Cardiac muscle cell (in vitro differentiated cells and primary cell): ENCODE data around the gene GRHL3. TPM values are rescaled to one million over a fixed set of nuclear protein-coding genes. Genes with fewer than 3 reads are reported as not detected.

Experiments used
- DNase-seq, 2 donors: peaks; one replicate each; pipeline versions ENCODE4 v3.0.0 to v3.0.0-alpha.2; 2010 to 2017; ENCODE audit warnings: low read depth in 1 of 2, low spot score in 1 of 2
- H3K27ac ChIP-seq: fragments of 200-600 bp; sonication (generic); 2 replicates; pipeline ENCODE4 v1.5.1; 2016
- H3K27me3 ChIP-seq: fragments of 200-600 bp; sonication (generic); 2 replicates; pipeline ENCODE4 v1.6.0; 2016; ENCODE audit warnings: control low read depth
- H3K36me3 ChIP-seq: fragments of 200-600 bp; sonication (generic); 2 replicates; pipeline ENCODE4 v1.5.1; 2016; ENCODE audit warnings: control low read depth
- H3K4me1 ChIP-seq: fragments of 200-600 bp; sonication (generic); 2 replicates; pipeline ENCODE4 v1.8.1; 2017; ENCODE audit warnings: low read depth, mild to moderate bottlenecking, mixed run types
- H3K4me3 ChIP-seq: fragments of 200-600 bp; sonication (generic); 2 replicates; pipeline ENCODE4 v1.5.1; 2016; ENCODE audit warnings: mild to moderate bottlenecking
- H3K9me3 ChIP-seq: fragments of 200-600 bp; sonication (generic); 2 replicates; pipeline ENCODE4 v1.5.1; 2017; ENCODE audit warnings: low read depth, mild to moderate bottlenecking, control low read depth
- polyA plus RNA-seq: library from polyadenylated mRNA; unstranded; fragments of >200 nt; fragmentation: Nextera tagmentation; extraction: Ambion mirVana; gene quantifications from 2 replicates; pipeline ENCODE4 v1.2.1, GENCODE V29; 2016
- total RNA-seq: library from RNA; depleted of rRNA; stranded (reverse); fragments of >200 nt; gene quantifications from 2 replicates; pipeline ENCODE4 v1.2.3, GENCODE V29; 2016
- TF ChIP-seq, protein P1 (sequence below): IDR thresholded peaks from 2 replicates; pipeline ENCODE4 v1.5.1; 2012; ENCODE audit warnings: low read depth, mild to moderate bottlenecking, low read length

The GRHL3 gene
- total and polyA plus RNA-seq, 2 experiments from 2014 or later: 0.54 TPM; not detected in 1

DNA sequence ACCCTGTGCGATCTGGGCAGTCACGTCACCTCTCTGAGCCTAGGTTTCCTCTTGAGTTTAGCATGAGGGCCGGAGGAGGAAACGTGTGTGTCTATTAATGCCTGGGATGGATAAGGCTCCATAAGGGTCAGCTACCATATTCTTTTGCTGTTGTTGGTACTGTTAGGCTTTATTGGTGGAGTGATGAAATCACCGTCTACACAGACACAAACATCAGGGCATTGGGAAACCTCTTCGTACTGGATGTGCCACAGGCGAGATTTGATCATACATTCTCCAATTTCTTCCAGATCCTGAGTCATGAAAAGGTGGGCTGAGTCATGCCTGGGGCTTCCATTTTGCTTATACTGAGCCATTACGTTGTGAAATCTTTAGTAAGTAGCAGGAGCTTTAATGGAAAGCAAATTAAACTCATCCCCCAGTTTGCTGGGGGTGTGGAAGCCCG lies 24.9 kb upstream of the GRHL3 start:
- TF ChIP-seq, protein P1, sequence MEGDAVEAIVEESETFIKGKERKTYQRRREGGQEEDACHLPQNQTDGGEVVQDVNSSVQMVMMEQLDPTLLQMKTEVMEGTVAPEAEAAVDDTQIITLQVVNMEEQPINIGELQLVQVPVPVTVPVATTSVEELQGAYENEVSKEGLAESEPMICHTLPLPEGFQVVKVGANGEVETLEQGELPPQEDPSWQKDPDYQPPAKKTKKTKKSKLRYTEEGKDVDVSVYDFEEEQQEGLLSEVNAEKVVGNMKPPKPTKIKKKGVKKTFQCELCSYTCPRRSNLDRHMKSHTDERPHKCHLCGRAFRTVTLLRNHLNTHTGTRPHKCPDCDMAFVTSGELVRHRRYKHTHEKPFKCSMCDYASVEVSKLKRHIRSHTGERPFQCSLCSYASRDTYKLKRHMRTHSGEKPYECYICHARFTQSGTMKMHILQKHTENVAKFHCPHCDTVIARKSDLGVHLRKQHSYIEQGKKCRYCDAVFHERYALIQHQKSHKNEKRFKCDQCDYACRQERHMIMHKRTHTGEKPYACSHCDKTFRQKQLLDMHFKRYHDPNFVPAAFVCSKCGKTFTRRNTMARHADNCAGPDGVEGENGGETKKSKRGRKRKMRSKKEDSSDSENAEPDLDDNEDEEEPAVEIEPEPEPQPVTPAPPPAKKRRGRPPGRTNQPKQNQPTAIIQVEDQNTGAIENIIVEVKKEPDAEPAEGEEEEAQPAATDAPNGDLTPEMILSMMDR: no peak
- Histone ChIP-seq H3K27ac (no peak overlapping the region), H3K4me1 (no peaks in the 10 kb centered on the region), H3K27me3 (no peaks in the 10 kb centered on the region), H3K4me3 (no peak overlapping the region), H3K36me3 (no peaks in the 10 kb centered on the region), H3K9me3 (no peaks in the 10 kb centered on the region)
- peak in 1 of 2 donors; percentile 97 for DNase-seq

DNA sequence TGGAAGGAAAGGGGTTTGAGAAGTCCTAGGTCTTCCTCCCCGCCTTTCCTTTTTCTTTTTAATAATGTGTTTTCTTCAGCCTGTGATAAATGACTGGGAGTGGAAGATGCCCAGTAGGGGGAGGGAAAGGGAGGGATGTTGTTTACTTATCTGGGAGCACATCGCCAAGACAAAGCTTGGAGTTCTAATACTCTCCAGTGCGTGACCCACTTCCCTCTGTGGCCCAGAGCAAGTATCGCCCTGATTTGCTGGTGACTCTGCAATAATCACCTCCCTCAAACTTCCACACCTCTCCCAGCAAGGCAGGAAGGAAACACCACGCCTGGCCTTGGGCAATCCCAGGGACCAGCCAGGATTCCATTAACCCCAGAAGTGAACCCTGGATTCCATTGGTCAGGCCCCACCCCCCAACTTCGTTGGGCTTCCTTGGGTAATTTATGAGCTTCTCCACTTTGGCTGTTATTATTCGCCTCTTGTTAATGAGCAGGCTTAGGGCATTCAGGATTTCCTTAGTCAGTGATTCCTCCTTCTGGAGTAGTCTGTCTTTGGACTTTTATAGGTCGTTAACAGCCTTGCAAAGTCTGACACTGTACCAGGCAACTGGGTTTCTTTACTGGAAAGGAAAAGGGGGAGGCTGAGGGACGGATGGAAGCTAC lies 24.3 kb upstream of the GRHL3 start:
- no peaks in the 10 kb centered on the region for H3K27me3 ChIP-seq
- TF ChIP-seq, protein P1: peak; percentile 20
- no peaks in the 10 kb centered on the region for H3K9me3 ChIP-seq
- no peaks in the 10 kb centered on the region for H3K4me1 ChIP-seq
- H3K4me3 ChIP-seq: no peak overlapping the region
- DNase-seq: peak in 1 of 2 donors; percentile 89
- no peaks in the 10 kb centered on the region for H3K36me3 ChIP-seq
- no peak overlapping the region for H3K27ac ChIP-seq

DNA sequence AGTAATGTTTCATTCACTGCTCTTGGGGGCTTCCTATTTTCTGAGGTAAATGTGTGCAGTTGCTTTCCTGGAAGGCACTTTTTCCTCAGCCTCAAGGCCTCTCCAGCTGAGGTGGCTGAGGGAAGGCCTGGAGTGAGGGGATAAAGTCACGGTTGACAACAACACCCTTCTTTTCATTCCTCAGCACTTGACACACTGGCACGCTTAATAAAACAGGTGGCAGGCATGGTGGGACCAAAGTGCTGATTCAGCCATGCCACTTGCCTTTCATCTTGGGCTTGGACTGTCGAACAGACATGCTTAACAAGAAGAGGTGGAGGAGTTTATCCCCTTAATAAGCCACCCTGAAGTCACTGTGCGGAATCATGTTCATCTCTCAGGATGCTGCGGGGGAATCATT lies 23.6 kb upstream of the GRHL3 start:
- H3K9me3 ChIP-seq: no peaks in the 10 kb centered on the region
- no peak overlapping the region for H3K27ac ChIP-seq
- TF ChIP-seq, protein P1: no peak
- no peak for DNase-seq
- H3K27me3 ChIP-seq: no peaks in the 10 kb centered on the region
- H3K36me3 ChIP-seq: no peaks in the 10 kb centered on the region
- H3K4me1 ChIP-seq: no peaks in the 10 kb centered on the region
- H3K4me3 ChIP-seq: no peak overlapping the region

DNA sequence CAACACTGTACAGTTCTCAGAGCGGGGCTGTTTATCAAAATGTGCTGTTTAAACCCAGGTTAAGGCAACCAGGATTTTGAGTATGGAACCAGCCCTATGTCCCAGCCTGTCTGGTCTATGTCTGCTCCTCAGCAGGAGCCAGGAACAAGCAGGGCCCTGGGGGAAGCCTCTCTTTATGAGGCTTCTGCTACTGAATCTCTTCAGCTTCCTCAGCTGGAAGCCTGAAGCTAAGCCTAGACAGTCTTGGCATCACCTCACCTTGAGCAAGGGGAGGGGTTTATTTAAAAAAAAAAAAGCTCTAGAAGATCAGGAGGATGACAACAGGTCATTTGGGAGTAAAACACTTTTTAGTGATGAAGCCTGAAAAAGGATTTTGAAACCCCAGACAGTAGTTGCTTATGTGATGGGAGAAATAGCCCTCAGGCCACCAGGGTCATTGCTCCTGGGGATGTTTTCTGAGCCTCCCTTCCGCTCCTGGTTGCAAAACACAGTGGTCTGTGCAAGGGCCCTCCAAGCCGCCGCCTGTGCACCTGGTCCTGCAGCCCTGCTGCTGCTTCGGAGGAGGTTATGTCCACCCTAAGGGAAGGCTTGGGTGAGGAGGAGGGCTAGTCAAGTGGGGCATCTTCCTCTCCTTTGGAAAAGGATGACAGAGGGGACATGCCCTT lies 21.8 kb upstream of the GRHL3 start:
- Histone ChIP-seq H3K4me1 (no peaks in the 10 kb centered on the region), H3K9me3 (no peaks in the 10 kb centered on the region), H3K36me3 (no peaks in the 10 kb centered on the region), H3K4me3 (no peak overlapping the region), H3K27me3 (no peaks in the 10 kb centered on the region), H3K27ac (no peak overlapping the region)
- no peak for DNase-seq
- TF ChIP-seq, protein P1: no peak

DNA sequence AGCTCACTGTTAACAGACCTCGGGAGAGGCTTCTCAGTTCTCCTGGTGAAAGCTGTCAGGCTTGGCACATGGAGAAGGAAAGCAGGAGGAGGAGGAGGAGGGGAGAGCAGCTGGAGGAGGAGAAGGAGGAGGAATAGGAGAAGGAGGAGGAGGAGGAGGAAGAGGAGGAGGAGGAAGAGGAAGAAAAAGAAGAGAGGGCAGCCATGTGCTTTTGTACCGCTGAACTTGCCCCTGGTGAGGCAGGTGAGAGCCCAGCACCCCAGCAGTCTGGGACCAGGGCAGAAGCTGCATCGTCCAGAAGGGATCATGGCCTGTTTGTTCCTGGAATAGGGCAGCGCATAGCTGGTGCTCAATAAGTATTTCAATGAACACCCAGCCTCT lies 21.3 kb upstream of the GRHL3 start:
- Histone ChIP-seq H3K4me1 (no peaks in the 10 kb centered on the region), H3K27me3 (no peaks in the 10 kb centered on the region), H3K36me3 (no peaks in the 10 kb centered on the region), H3K4me3 (no peak overlapping the region), H3K27ac (no peak overlapping the region), H3K9me3 (no peaks in the 10 kb centered on the region)
- TF ChIP-seq, protein P1: no peak
- DNase-seq: no peak
